Measurements from ENCODE around the gene TTBK1.
"Not testable (repeated sequence)": the region's sequence is repeated elsewhere in the genome, so short reads cannot be mapped to it uniquely, and the experiment has no call there.

The TTBK1 gene

DNA sequence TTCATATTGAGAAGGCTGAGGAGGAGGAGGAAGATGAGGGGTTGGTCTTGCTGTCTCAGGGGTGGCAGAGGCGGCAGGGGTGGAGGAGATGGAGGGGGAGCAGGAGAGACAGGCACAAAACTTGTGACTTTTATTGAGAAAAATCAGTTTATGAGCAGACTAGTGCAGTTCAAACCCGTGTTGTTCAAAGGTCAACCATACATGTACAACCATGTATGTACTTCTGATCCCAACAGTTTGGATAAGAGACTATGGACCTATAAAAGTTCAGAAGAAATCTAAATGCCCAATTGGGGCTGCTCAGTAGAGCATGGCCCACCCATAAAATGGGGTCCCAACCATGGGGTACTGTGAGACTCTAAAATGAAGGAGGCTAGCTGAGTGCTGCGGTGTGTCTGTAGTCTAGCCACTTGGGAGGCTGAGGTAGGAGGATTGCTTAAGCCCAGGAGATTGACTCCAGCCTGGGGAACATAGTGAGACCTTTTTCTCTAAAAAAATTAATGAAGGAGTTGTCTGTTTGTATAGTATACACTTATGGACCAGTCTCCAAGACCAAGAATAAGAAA lies 47.1 kb downstream of the TTBK1 start:
- no peak for DNase-seq

DNA sequence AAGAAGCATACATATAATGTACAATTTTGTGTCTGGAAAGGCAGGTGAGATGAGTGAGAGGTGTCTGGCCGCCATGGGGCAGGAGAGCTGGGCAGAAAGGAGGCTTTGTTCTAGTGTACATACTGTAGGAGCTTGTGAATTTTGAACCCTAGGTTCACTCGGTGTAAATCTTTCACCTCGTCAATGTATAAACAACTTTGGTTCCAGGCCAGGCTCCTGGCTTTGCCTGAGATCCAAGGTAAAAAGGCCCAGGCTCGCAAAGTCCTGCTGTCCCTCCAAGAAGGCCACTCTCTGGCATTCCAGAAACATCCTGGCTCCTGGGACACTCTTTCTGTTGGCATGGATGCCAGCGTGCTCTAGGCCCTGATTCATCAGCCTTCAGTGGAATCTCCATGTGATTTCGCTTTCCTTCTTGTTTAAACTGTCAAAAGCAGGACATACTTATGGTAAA lies 47.6 kb downstream of the TTBK1 start:
- DNase-seq, result no peak

DNA sequence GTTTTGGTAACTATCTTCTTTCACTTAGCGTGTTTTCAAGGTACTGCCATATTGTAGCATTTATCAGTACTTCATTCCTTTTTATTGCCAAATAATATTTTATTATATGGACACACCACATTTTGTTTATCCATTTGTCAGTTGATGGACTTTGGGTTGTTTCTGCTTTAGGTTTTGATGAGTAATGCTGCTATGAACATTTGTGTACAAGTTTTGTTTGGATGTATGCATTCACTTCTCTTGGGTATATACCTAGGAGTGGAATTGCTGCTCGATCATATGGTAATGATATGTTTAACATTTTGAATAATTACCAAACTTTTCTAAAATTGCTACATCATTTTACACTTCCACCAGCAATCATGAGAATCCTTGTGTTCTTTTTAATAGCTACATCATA lies 48.4 kb downstream of the TTBK1 start:
- no peak for DNase-seq

DNA sequence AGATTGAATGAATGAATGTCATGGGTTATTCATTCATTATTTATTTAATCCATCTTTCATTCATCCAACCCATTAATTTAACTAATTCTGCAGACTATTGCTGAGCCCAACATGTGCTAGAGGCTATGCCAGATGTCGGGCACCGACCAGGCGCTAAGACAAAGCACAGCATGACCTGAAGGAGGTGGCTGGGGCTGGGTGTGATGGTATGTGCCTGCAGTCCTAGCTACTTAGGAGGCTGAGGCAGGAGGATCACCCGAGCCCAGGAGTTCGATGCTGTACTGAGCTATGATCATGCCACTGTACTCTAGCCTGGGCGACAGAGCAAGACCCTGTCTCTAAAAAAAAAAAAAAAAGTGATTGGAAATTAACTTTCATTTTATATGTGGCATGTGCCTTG lies 49.1 kb downstream of the TTBK1 start:
- no peak for DNase-seq

DNA sequence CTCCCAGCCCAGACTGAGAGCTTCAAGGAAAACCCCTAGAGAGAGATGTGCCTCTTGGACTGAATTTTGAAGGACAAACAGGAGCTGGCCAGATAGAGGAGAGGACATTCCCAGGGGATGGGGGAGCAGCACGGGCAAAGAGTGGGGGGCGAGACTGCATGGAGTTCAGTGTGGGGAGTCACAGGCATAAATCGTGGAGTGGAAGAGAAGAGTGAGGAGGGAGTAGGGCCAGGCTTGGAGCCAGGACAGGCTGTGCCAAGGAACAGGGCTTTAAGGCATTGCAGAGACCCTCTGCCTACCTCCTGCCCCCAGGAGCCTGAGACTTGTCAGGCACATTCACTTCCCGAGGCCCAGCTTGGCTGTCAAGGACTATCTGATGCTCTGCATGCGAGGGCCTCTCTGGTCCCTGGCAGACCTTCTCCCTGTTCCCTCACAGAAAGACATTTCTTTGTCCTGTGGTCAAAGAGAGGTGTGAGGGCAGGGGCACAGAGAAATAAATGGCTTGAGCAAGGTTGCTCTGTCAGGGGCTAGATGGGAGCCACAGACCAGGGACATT lies 49.6 kb downstream of the TTBK1 start:
- no peak for DNase-seq

DNA sequence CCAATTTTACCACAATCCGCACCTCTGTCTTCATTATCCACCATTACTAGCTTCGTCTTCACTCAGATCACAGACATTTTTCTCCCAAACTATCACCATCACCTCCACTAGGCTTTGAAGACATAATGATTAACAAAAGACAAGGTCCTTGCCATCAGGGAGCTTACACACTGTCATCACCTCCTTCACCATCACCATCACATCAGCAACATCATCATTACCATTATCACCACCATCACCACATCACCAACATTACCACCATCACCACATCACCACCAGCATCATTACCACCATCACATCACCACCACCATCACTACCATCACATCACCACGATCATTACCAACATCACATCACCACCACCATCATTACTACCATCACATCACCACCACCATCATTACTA lies 50.4 kb downstream of the TTBK1 start:
- no peak for DNase-seq

DNA sequence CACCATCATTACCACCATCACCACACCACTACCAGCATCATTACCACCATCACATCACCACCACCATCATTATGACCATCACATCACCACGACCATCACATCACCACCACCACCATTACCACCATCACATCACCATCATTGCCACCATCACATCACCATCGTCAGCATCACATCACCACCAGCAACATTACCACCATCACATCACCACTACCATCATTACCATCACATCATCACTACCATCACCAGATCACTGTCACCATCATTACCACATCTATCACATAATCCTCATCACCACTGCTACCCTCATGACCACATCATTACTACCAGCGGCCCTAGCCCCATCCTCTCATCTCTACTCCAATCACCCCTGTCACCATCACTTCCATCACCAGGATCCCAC lies 51.3 kb downstream of the TTBK1 start:
- no peak for DNase-seq

DNA sequence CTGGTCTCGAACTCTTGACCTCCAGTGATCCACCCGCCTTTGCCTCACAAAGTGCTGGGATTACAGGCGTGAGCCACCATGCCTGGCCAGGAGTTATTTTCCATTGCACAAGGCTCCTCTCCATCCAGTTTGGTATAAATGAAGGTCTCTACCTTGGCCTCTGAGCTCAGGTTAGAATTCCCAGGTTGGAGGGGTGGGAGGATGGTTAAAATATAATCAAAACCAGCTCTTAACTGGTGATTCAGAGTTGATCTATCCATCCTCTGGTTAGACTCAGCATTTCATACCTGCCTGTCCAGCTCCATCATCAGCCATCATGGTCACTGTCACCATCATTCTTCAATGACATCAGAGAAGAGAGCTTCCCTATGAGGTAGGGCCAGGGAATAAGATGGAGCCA lies 52.2 kb downstream of the TTBK1 start:
- no peak for DNase-seq

DNA sequence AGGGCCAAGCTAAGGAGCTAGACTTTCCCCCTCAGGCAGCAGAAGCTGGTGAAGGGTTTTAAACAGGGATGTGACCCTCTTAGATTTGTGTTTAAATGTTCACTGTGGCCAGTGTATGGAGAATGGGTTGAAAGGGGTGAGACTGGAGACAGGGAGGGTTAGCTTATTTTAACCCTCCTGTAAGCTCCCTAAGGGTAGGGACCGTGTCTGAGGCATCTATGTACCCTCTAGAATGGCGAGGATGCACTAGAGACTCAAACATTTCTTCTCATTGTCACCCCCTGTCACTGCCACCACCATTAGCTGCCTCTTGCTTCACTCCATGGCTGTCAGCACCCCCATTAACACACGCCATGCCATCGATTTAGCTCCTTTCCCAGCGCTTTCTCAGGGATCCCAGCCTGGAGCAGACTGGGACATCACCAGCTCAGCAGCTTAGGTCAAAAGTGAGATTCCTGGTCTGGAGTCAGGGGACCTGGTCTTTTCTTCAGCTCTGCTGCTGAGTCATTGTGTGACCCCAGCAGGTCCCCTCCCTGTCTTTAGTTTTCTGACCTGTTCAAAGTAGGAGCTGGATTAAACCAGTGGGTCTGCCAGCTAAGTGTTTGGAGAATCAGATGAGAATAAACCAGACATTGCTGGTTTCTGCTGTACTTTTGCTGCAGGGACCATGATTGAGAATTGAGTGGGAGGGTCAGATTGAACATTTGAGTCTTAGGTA lies 53.7 kb downstream of the TTBK1 start:
- DNase-seq, result no peak

DNA sequence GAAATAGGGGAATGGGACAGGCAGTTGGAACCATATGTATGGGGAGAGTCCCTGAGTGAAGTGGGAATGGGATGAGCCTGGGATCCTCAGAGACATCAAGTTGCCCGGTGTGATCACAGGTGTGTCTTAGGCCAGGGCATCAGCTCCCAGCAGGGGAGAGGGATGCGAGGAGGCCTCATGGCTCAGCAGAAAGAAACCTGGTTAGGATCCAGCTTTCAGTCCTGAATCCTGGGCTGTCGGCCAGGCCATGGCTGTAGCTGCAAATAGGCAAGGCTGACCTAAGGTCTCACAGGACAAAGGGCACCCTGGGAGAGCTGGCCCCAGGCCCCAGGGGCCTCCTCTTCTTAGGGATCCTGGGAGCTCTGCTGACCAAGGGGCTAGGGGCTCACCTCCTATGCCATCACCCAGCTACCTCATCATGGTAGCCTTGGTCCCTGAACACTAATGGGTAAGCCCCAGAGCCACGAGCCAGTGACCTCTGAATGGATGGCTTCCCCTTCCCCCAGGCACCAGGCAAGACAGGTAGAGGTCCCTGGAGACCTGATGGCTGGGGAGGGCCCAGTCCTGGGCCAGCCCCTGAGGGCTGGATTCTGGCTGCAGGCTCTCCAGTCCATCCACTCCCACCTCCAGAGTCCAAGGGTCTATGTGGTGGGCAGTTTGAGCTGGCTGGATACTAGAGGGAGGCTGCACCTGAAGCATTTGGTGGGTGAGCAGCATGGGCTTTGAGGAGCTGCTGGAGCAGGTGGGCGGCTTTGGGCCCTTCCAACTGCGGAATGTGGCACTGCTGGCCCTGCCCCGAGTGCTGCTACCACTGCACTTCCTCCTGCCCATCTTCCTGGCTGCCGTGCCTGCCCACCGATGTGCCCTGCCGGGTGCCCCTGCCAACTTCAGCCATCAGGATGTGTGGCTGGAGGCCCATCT lies 54.6 kb downstream of the TTBK1 start, which contains the start of gene SLC22A7:
SLC22A7 (plus strand) TSS at position 617 of the 921 bp plus-strand sequence; CDS start at position 716, 99 bp downstream.
- DNase-seq, result no peak

DNA sequence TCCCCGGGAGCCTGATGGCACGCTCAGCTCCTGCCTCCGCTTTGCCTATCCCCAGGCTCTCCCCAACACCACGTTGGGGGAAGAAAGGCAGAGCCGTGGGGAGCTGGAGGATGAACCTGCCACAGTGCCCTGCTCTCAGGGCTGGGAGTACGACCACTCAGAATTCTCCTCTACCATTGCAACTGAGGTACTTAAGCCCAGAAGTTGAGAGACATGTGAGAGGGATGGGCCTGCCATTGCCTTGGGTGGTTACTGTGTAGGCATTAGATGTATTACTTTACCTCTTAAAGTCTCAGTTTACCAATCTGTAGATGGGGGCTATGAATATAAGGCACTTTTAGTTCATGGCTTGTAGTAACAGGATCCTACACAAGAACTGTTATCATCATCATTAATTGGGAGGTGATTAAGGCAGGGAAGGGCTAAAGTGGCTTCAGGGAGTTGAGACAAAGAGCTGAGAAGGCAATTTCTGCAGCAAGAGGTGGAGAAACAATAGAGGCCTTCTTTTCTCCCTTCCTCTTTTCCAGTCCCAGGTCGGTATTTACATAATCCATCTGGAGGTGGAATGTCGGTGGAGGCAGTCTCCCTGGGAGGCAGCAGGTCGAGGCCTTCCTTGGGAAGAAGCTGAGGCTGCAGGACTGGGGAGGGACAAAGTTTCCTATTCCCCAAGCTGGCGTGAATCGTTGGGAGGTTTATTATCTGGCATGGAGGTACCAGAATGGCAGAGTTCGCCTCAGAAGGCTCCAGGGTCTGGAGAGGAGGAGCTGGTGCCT lies 55.5 kb downstream of the TTBK1 start:
- no peak for DNase-seq

DNA sequence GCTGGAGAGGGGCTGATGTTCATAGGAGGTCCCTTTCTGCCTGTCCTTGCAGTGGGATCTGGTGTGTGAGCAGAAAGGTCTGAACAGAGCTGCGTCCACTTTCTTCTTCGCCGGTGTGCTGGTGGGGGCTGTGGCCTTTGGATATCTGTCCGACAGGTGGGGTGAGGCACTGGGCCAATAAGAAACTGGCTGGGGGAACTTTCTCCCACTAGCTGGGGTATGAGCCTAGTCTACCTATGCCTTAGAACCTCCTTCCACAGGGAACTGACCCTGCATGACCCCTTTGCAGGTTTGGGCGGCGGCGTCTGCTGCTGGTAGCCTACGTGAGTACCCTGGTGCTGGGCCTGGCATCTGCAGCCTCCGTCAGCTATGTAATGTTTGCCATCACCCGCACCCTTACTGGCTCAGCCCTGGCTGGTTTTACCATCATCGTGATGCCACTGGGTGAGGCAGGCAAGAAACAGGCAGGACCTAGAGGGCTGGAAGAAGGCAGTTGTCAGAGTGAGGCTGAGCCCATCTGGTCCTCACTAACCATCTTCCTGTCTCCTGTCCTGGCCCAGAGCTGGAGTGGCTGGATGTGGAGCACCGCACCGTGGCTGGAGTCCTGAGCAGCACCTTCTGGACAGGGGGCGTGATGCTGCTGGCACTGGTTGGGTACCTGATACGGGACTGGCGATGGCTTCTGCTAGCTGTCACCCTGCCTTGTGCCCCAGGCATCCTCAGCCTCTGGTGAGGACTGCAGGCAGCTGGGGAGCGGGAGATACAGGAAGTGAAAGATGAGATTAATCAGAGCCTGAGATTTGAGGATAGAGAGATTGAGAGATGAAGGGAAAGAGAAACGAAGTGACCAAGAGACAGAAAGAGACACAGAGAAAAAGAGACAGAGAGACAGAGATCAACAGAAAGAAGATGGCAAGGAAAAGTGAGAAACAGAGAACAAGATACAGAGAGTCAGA lies 56.3 kb downstream of the TTBK1 start:
- DNase-seq, result no peak

DNA sequence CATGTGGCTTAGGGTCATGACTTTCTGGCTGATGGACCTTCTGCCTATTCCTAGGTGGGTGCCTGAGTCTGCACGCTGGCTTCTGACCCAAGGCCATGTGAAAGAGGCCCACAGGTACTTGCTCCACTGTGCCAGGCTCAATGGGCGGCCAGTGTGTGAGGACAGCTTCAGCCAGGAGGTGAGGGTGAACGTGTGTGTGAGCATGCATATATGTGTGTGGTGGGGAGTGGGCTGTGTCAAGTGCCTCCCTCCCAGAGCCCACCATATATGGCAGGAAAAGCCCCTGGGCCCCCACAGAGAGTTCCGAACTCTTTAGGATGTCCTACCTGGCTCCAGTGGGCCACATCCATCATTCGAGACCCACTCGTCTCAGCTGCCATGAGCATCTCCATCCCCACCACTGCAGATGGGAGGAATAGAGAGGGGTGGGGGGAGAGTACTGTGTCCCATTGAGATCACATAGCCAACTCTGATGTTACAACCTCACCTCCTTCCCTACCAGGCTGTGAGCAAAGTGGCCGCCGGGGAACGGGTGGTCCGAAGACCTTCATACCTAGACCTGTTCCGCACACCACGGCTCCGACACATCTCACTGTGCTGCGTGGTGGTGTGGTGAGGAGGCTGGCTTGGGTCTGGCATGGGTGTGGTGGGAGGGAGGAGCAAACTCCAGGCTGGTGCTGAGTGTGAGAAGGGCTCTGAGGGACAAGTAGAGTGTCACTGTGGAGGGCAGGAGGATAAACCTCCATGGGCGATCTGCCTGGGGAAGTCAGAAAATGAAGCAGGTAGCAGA lies 58.0 kb downstream of the TTBK1 start:
- no peak for DNase-seq

DNA sequence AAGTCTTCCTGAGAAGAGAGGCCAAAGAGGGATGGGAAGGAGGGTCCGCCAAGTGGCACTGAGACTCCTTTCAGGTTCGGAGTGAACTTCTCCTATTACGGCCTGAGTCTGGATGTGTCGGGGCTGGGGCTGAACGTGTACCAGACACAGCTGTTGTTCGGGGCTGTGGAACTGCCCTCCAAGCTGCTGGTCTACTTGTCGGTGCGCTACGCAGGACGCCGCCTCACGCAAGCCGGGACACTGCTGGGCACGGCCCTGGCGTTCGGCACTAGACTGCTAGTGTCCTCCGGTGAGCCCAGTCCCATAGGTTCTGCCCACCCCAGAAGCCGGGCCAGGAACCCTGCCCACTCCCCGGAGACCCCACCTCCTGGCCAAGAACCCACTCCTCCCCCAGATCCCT lies 58.8 kb downstream of the TTBK1 start:
- no peak for DNase-seq

DNA sequence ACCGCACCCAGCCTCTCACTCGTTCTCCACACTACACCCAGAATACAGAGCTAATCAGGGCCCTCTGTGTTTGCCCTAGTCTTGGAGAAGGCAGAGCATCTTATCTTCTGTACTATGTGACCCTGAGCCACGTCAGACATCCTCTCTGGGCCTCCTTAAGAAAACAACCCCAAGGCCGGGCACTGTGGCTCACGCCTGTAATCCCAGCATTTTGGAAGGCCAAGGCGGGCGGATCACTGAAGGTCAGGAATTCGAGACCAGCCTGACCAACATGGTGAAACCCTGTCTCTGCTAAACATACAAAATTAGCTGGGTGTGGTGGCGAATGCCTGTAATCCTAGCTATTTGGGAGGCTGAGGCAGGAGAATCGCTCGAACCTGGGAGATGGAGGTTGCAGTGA lies 59.7 kb downstream of the TTBK1 start:
- not testable (repeated sequence) for DNase-seq

DNA sequence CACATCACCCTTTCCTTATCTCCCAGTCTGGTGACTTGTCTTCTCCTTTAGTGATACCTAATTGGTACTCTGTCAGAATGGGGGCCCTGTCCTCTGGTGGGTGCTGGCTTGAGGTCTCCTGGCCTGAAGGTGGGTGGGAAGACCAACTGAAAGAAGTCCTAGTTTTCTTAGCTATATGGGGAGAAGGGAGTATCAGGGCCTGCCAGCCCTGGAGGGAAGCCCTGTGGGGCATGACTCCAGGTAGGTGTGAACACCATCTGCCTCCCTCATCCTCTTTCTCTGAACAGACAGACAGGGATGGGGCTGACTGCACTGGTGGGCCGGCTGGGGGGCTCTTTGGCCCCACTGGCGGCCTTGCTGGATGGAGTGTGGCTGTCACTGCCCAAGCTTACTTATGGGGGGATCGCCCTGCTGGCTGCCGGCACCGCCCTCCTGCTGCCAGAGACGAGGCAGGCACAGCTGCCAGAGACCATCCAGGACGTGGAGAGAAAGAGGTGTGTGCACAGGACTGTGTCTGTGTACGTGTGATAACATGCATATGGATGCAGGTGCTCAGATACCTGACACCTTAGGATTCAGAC lies 60.6 kb downstream of the TTBK1 start:
- DNase-seq, result no peak

DNA sequence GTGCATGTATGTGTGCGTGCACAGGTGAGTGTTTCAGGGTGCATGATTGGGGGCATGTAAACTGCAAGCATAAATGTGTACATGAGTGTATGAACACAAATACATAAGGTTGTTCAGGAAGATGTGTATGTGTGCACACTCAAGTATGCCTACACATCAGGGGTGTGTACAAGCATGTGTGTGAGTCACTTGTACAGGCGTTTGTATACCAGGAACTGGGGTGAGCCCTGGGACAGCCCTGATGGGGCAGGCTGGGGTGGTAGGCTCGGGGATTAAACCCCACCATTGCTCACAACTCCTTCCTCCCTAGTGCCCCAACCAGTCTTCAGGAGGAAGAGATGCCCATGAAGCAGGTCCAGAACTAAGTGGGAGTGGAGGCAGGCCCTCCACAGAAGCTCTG lies 61.1 kb downstream of the TTBK1 start:
- no peak for DNase-seq

DNA sequence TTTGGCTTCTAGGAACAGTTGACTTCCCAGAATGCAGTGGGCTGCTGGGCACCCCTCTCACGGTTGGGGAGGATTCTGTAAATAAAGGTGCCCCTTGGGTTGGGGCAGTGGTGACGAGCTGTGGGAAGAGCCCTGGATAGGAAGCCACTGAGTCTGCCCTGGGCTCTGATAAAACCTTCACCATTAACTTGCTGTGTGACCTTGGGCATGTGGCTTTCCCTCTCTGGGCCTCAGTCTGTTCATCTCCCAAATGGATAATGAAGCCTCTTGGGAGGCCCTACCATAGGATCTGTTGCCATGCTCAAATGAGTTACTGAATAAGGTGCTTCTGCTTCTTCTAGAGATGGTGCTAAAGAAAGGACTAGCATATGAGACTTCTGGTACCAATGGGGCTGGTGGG lies 61.6 kb downstream of the TTBK1 start:
- no peak for DNase-seq

DNA sequence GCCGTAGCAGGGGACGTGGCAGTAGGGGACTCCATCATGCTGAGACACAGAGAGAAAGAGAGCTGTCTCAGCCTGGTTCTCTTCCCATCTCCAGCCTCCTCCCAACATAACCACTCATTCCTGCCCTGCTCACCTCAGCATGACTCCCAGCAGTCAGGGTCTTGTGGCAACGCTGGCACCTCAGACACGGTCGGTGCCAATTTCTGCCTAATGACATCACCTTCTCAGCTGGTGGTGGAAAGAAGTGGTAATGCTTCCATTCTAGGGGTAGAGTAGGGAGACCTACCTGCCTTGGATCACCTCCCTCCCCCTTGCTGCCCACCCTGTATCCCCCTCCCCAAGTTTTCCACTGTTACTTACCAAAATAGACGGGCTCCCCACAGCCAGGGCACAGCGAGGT lies 62.8 kb downstream of the TTBK1 start:
- no peak for DNase-seq

DNA sequence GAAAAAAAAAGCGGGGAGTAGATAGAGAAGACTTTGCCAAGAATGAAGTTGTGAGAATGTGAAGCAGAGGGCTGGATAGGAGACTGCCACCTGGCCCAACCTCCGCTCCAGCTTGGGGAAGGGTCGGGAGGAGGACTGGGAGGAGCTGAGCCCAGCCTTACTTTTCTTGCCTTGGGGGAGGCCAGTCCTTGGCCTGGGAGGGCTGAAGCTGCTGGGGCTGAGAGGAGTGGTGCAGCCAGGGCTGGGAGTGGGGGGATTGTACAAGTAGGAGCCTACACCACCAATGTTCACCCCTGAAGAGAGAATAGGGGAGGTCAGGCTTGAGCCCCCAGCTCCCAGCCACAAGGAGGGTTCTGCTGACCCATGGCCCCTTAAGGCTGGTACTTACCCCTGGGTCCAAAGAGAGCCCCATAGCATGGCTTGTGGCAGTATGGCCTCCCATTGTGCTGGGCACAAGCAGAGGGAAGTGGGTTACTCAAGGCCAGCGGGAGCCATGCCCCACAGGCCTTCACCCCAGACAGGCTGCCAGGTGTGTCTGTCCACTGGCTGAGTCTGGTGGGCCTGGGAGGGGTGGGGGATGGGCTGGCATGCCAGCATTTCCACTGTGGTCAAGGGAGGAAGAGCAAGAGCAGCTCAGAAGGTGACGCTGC lies 64.3 kb downstream of the TTBK1 start:
- DNase-seq, result no peak

Data from stimulated activated CD8-positive, alpha-beta memory T cell treated with anti-CD3 and anti-CD28 coated beads, Interleukin-4, amount 100 ng/mL, for 48 hours (primary cell).